GM23248 (cell line): Measurements from ENCODE around the gene MSANTD1.

Source experiments
- EZH2 ChIP-seq: fragments of 200-600 bp; sonication (generic); IDR thresholded peaks from 2 replicates; pipeline ENCODE4 v1.6.1; 2018; ENCODE audit warnings: antibody characterized with exemption, mild to moderate bottlenecking; ENCODE audit not compliant: insufficient read depth, poor library complexity, severe bottlenecking
- EZH2phosphoT487 ChIP-seq: fragments of 200-600 bp; sonication (generic); IDR thresholded peaks from 2 replicates; pipeline ENCODE4 v1.6.1; 2018; ENCODE audit warnings: antibody characterized with exemption, moderate library complexity, mild to moderate bottlenecking, low read depth; ENCODE audit not compliant: insufficient read depth

GRCh38 chr4:3262208-3263052, 13.5 kb downstream of the MSANTD1 start:
- no peak for TF ChIP-seq EZH2
- no peak for TF ChIP-seq EZH2phosphoT487
